Ovary (tissue), 9 donors: Measurements from ENCODE around the gene FBXW2. TPM values are rescaled to one million over a fixed set of nuclear protein-coding genes. Genes with fewer than 3 reads are reported as not detected.

Experiments used
- DNase-seq, 5 donors: peaks; one replicate each; pipeline ENCODE4 v3.0.0-alpha.2; 2019 to 2020
- H3K27ac ChIP-seq, 2 donors: fragments of 200-600 bp; one replicate each; pipeline versions ENCODE4 v1.5.1 to v1.8.0; 2019 to 2022
- H3K27me3 ChIP-seq: fragments of 200-600 bp; one replicate; pipeline ENCODE4 v1.8.0; 2022
- H3K36me3 ChIP-seq: fragments of 200-600 bp; sonication (generic); one replicate; pipeline ENCODE4 v1.5.1; 2019
- H3K4me1 ChIP-seq: one replicate; pipeline ENCODE4 v1.8.1; 2013; ENCODE audit warnings: mild to moderate bottlenecking, moderate library complexity; ENCODE audit not compliant: insufficient read depth
- H3K4me3 ChIP-seq: fragments of 200-600 bp; sonication (generic); one replicate; pipeline ENCODE4 v1.5.1; 2017
- H3K9me3 ChIP-seq, 2 donors: fragments of 200-600 bp in 1 of 2; sonication (generic) in 1 of 2; one replicate each; pipeline versions ENCODE4 v1.5.1 to v1.8.1; 2013 to 2019; ENCODE audit warnings: mild to moderate bottlenecking in 1 of 2, moderate library complexity in 1 of 2
- CTCF ChIP-seq, 3 donors: fragments of 450-650 bp in 2 of 3; fragments of 200-600 bp in 1 of 3; IDR thresholded peaks; one replicate each; pipeline versions ENCODE4 v1.5.1 to v1.8.0; 2016 to 2022; ENCODE audit warnings: antibody characterized with exemption in 3 of 3, mild to moderate bottlenecking in 1 of 3
- EP300 ChIP-seq: sonication (generic); formaldehyde crosslinking; IDR thresholded peaks from one replicate; pipeline ENCODE4 v1.6.1; 2017; ENCODE audit warnings: antibody characterized with exemption
- POLR2A ChIP-seq: fragments of 450-650 bp; IDR thresholded peaks from one replicate; pipeline ENCODE4 v1.6.1; 2017; ENCODE audit warnings: antibody characterized with exemption, mild to moderate bottlenecking, moderate library complexity
- WGBS, 3 donors: extraction: QIAGEN DNeasy Blood & Tissue Kit in 1 of 3; methylation state at CpG; one replicate each; pipeline versions ENCODE4 v1.1.5 to v1.1.7; 2013 to 2017; 5-methylcytosine and 5-hydroxymethylcytosine counted together
- intact Hi-C, 4 donors: fragments of 100-400 bp; cut with DNase I; formaldehyde crosslinking; loops; one replicate each; pipeline versions ENCODE4 v1.11.0 to v1.15.1; 2022 to 2023
- polyA plus RNA-seq, 2 donors: library from polyadenylated mRNA; stranded (reverse); fragments of 200-250 nt in 1 of 2; fragments of 350-450 nt in 1 of 2; fragmentation: Illumina TruSeq in 1 of 2; extraction: RNeasy Lipid Tissue Mini Kit (QIAGEN cat#74804) in 1 of 2; gene quantifications; one replicate each; pipeline ENCODE4 v1.2.3, GENCODE V29; 2013 to 2014
- total RNA-seq, 7 donors: library from RNA; depleted of rRNA in 2 of 7; stranded (reverse); fragments of >200 nt in 2 of 7; fragmentation: NEBNext Ultra II Directional in 3 of 7; extraction: Animal tissue kit (Norgen Biotek cat#: 25700) in 3 of 7; gene quantifications; one replicate each; pipeline versions ENCODE4 v1.1.0 to v1.2.4, GENCODE V29; 2016 to 2023
- donor health status: DM: no; HTN: no; CAD: no; lungs with moderate emphysema.
- donor health status: DM: no; HTN: no; CAD: no.
- donor health status: Bipolar disorder and iron deficiency.
- donor health status: DM: yes; HTN: yes; CAD: no.
- donor health status: DM: no; HTN: no; CAD: no.
- donor health status: DM: yes; HTN: yes; CAD: no.

Gene FBXW2
- total and polyA plus RNA-seq, 9 donors = 15.6 to 62.0 (median 43.4) TPM

- no peak for DNase-seq
- intact Hi-C loops = no loop called here
- H3K4me1 ChIP-seq = no peaks in the 10 kb centered on the region
- H3K9me3 ChIP-seq = no peaks in the 10 kb centered on the region
- no peaks in the 10 kb centered on the region for H3K36me3 ChIP-seq
- no peaks in the 10 kb centered on the region for H3K27me3 ChIP-seq
- no peak overlapping the region for H3K27ac ChIP-seq
- 93 to 97% (median 97%) methylated on average over 4 of the region's 4 CpGs for WGBS, 3 donors
- TF ChIP-seq POLR2A (no peak), EP300 (no peak), CTCF (IDR thresholded peaks at IDR 0.05) (no peak)
- no peak overlapping the region for H3K4me3 ChIP-seq
These were observed 22.3 kb downstream of the FBXW2 start for GRCh38 chr9:120770931-120771330.

- Histone ChIP-seq H3K36me3 (no peaks in the 10 kb centered on the region), H3K4me1 (no peaks in the 10 kb centered on the region), H3K27me3 (no peaks in the 10 kb centered on the region), H3K4me3 (no peak overlapping the region), H3K9me3 (no peaks in the 10 kb centered on the region), H3K27ac (no peak overlapping the region)
- intact Hi-C loops = loop anchor here in 1 of 4 donors (10.0 kb wide), 1 partner anchor 296 kb away; no protein-coding TSS in a partner anchor
- DNase-seq = no peak
- TF ChIP-seq POLR2A (no peak), EP300 (no peak), CTCF (IDR thresholded peaks at IDR 0.05) (no peak)
- WGBS, 3 donors = 84 to 90% (median 86%) methylated on average over 1 of the region's 1 CpG
These were observed 24.3 kb downstream of the FBXW2 start for GRCh38 chr9:120768886-120769285.

- no peaks in the 10 kb centered on the region for H3K36me3 ChIP-seq
- no peak overlapping the region for H3K4me3 ChIP-seq
- no peaks in the 10 kb centered on the region for H3K9me3 ChIP-seq
- 94 to 98% (median 97%) methylated on average over 4 of the region's 4 CpGs for WGBS, 3 donors
- H3K27ac ChIP-seq = no peak overlapping the region
- intact Hi-C loops = loop anchor here in 1 of 4 donors (10.0 kb wide), 1 partner anchor 297 kb away; no protein-coding TSS in a partner anchor
- DNase-seq = no peak
- no peaks in the 10 kb centered on the region for H3K27me3 ChIP-seq
- H3K4me1 ChIP-seq = no peaks in the 10 kb centered on the region
- no peak for TF ChIP-seq CTCF (IDR thresholded peaks at IDR 0.05)
- no peak for TF ChIP-seq EP300
- no peak for TF ChIP-seq POLR2A
These were observed 25.0 kb downstream of the FBXW2 start for GRCh38 chr9:120768247-120768646.

GRCh38 chr9:120767451-120767850 lies 25.8 kb downstream of the FBXW2 start:
- Histone ChIP-seq H3K27ac (no peak overlapping the region), H3K36me3 (no peaks in the 10 kb centered on the region), H3K4me1 (no peaks in the 10 kb centered on the region), H3K4me3 (no peak overlapping the region), H3K9me3 (no peaks in the 10 kb centered on the region), H3K27me3 (no peaks in the 10 kb centered on the region)
- DNase-seq = no peak
- TF ChIP-seq EP300 (no peak), POLR2A (no peak), CTCF (IDR thresholded peaks at IDR 0.05) (no peak)
- intact Hi-C loops = loop anchor here in 1 of 4 donors (10.0 kb wide), 1 partner anchor 297 kb away; no protein-coding TSS in a partner anchor
- 82 to 86% (median 84%) methylated on average over 3 of the region's 3 CpGs for WGBS, 3 donors
